NCI-H446 (cell line): Measurements from ENCODE around the gene RPS18.

Source experiments
- DNase-seq, 2 experiments: peaks; one replicate each; lab custom pipeline; 2025; lab: John Stamatoyannopoulos, UW

Gene RPS18

DNA sequence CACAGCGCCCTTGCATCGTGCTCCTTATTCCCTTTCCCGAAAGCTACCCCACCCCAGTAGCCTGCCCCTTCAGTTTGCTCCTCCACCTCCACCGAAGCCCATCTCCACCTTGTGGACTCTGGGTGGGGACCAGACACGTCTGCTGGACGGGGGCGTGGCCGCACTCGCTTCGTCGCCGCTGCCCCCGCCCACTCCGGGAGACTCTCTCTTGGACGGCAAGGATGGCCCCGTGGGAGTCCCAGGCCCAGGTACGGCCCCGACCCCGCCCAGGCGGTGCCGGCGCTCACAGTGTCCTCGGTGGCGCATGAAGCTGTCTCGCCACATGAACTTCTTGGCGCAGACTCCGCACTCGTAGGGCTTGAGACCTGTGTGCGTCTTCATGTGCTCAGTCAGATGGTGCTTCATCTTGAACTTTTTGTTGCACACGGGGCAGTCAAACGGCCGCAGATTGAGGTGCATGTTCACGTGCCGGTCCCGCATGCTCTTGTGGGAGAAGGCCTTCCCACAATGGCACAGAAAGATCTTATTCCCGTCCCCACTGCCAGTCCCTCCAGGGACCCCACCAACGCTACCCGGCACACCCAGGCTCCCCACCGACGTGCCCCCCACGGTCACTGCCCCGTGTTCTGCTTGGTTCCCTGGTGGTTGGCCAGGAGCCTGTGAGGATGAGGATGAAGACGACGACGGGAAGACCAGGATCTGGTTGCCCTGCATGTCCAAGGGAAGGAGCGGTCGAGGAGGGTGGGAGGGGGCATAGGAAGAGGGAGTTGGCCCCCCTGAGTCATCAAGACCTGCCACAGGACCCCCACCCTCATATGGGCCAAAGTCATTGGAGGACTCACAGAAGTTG, 43.3 kb downstream of the RPS18 start:
- DNase-seq = no peak

DNA sequence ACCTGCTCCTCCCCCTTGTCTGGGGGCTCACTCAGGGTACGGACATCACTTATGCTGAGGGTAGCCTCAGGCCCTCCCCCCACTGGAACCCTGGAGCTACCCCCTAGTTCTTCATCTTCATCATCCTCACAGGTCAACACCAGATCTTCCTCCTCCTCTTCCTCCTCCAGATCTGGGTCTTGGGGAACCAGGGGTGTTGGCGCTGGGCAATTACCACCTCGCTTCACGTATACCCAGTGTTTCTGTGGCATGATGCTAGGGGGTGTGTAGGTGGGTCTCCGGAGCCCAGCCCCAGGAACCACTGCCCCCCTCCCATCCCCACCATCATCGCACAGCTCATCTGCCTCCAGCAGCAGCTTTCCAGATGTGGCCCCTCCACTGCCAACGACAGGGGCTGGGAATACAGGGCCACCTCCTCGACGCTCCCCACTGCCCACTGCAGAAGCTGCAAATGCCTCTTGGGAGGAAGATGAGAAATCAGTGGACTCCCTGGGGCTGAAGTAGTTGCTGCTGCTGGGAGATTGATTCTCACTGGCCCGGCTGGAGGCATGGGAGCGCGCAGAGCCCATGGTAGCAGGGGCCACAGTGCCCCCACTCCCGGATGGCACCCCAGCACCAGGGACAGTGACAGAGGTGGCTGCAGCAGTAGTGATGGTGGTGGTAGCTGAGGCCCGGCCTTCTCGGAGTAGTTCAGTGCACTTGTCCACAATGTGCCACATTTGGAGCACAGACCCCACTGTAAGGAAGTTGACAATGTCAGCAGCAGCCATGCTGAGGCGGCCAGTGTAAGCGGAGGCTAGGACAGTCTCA, 44.1 kb downstream of the RPS18 start:
- no peak for DNase-seq

DNA sequence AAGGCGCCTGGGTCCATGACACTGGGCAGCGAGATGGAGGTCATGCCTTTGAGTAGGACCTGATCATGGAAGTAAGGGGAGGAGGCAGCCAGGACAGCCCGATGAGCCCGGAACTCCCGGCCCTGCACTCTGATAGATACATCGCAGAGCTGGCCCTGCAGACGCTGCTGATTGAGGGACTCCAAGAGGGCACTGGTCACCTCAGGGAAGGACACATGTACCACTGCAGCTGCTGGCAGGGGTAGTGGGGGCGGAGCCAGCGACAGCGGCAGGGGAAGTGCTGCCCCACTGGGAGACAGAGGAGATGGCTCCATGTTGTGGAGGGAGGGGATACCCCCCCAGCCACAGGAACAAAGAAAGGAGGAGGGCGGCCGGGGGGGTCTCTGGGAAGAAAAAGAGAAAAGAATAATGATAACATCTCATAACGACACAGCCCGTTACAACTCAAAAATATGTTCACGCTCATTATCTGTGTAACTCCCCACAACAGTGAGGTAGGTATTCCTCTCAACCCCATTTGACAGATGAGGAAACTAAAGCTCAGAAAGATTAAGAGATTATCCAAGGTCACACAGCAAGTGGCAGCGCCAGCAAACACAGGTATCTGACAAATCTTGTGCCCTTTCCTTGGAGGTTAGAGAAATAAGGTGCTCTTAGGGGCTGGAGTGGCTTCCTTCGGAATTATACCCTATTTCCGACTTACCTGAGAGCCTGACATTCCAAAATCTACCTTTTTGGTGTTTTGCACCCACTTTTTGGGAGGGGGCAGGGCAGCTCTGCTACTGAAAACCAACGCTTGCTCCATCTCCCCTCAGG, 44.9 kb downstream of the RPS18 start:
- no peak for DNase-seq

DNA sequence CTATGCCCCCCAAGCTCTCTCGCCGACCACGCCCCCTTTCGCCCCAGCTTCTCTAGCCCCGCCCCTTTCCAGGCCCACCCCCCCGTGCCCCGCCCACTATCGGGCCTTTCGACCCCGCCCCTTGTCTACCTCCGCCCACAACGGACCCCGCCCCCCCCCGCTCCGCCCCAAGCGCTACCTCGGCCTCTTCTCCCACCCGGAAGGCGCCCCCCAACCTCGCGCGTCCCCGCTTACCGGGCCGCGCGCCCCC, 45.5 kb downstream of the RPS18 start:
- DNase-seq = no peak

DNA sequence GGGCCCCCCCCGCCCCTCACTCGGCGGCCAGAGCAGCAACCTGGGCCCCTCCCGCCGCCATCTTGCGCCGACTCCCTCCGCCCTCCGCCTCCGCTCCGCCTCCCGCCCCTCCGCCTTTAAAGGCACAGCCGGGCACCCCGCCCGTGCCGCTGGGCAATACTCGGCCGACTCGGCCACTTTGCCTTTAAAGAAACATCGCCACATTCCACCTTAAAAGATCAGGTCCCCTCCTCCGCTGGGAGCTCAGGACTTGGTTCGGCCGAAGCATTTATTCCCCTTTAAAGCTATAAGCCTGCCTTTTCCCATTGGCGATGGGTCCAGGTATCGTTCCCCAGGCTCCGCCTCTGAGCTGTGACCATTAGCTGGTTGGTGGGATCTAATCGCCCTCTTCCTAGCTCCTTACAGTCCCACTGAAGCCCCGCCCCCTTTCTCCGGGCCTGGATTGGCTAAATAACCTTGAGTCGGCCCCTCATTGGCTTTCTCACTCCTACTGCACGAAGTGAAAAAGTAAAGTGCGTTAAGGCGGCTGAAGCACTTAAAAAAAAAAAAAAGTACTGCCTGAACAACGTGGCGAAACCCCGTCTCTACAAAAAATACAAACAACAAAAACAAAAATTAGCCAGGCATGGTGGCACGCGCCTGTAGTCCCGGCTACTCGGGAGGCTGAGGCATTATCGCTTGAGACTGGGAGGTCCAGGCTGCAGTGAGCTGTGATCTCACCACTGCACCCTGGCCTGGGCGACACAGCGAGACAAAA, 46.0 kb downstream of the RPS18 start, which contains the start of gene ZBTB22:
TSS of gene ZBTB22 (minus strand) at position 76 of the 757 bp plus-strand sequence. CDS start 828 bp downstream, outside the sequence.
- peak; percentile 96 to 98 for DNase-seq

DNA sequence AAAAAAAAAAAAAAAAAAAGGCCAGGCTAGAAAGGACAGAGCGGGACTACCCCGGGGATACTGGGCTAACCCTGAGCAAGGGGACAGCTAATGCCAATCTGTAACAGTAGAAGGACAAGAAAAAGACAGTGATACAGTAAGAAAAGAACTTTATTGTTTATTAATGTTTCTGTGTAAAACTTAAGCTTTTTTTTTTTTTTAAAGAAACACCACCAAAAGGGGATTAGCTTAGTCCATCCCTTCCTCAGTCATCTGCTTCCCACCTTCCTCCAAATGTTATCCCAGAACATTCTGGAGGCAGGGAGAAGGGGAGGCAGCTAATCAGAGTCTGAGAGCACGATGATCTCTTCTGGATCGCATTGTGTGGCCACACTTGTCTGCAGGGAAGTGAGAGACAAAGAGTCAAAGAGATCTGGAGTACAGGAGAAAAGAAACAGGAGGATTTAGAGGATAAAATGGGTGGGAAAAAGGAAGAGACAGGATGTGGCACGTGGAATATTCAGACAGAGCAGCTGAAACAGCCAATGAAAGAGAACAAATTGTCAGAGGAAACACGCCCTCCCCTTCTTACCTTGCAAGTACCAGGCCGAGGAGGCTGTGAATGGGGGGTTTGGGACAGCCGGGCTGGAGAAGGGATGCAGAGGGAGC, 46.7 kb downstream of the RPS18 start:
- no peak for DNase-seq

DNA sequence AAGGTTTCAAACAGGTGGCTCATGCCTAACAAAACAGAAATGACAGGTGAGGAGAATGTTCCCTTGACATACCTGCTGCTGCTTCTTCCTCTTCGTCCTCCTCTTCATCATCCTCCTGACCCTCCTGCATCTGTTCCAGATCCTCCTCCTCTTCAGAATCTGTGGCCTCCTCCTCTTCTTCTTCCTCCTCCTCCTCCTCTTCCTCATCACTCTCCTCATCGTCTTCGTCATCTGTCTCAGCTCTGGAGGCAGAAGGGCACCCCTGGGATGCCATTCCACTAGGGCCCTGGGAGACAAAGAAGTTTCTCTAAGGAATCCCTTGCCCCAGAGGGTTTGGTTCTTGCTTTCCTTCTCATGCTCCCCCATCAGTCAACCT, 48.1 kb downstream of the RPS18 start:
- no peak for DNase-seq

DNA sequence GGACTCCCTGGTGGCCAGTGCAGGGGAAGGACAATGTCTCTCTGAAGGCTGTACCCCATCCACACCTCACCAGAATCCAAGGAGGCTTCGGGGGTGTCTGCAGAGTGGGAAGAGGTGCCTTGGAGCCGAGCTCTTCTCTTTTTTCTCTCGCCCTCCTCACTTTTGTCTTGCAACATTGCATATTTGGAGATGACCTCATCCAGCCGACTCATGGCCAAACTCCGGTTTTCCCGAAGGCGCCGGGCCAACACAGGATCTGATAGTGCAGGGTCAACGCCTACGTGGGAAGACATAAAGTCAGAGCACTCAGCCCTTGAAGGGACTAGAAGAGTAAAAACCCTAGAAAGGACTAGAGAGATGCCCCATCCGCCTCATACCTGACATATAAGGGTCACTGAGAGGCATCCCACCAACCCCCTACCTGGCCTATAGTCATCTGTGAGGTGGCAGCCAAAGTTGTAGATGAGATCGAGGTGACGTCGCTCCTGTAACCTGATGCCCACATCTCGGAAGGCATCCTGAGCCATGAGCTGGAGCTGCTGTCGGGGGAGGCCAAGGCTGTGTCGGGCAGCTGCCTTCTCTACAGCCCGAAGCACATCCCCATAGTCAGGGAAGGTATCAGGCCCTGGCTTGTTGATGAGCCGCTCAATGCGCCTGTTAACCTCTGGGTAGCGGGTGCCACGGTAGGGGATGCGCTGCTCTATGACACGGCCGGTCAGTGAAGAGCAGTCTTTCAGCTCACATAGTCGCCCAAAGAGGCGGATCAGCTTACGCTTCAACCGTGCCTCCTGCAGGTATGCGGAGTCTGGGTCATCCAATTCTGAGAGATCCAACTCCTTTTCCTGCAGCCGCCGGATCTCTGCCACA, 48.7 kb downstream of the RPS18 start:
- no peak for DNase-seq

DNA sequence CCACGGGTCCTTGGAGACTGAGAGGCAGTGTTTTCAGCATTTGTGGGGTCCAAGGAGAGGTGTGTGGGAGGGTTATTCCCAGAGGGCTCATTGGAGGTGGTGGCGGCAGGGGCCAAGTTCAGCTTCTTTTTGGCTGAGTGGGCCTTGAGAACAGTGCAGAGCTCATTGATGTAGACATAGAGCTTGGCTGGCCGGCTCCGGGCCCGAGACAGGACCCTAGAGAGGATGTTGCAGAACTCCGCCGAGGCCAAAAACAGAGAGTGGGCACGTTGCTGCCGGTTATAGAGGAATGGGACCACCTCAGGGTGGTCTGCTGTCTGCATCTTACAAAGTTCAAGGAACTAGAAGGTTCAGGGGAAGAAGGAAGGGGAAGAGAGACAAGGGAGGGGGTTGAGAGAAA, 49.4 kb downstream of the RPS18 start:
- DNase-seq = no peak

DNA sequence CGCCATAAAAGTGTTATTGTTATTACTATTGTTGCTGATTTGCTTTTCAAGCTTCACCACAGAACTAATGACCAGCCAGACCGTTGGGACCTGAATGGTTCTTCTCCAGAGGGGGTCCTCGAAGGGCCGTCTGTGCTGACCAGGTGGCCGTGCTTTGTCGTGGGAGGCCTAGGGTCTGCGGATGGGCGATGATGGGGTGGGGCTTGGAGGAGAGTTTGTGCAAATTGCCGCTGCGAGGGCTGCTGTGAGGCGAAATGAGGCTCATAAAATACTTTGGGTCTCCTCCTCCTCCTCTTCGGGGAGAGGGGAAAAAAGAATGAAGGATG, 51.7 kb downstream of the RPS18 start:
- DNase-seq = no peak

DNA sequence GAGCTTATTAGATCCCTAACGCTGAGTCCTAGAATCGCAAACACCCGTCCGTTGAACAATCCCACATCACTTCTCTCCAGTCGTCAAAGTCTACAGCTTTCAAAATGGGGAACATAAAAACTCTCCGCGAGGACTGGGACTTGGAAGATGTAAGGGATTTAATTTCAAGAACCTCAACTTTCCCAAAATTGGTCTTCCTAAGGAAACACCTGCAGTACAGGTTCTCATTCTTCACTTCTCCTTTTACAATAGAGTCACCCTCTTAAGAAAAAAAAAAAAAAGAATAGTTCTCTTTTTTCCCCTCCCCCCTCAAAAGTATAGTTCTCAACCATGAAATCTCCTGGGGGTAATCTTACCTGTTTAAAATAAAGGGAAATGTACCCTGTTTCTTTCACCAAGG, 52.2 kb downstream of the RPS18 start:
- DNase-seq = no peak
